GM18520 (cell line): ENCODE results near the gene SNAPC2.
"Not testable (repeated sequence)": the region's sequence is repeated elsewhere in the genome, so short reads cannot be mapped to it uniquely, and the experiment has no call there.

Experiments
- ATAC-seq: cut with Tn5 transposase; IDR thresholded peaks from one replicate; pipeline ENCODE4 v1.9.1; 2021; ENCODE audit not compliant: unreplicated experiment

The SNAPC2 gene

DNA sequence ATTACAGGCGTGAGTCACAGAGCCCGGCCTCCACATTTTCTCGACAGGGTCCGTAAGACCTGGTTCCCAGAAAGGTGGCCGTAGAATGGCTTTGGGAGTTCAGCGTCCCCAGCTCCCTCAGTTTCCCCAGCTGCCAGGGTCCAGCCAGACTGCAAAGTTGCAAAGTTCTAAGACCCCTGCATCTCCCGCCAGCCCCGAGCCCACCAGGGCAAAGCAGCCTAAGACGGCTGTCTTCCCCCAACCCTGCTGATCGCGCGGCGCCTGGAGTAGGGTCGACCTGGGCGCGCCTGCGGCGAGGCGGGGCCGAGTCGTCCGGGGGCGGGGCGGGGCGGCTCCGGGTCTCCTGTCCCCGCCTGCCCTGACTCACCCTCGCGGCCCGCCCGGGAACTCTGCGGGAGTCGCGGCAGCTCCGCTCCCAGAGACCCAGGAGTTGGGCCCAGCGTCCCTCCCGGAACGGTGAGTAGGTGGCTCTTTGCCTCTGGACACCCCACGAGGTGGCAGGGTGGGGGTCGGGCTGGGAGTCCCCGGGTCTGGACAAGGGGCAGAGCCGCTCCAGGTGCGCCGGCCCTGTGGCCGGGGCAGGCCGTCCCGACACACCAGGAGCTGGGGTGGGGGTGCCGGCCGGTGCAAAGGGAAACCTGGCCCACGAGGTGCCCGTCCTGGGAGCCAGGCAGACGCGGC, 31.9 kb upstream of the SNAPC2 start, which contains the start of gene LRRC8E:
TSS of gene LRRC8E (plus strand) at position 366 of the 681 bp plus-strand sequence. CDS start 7,094 bp downstream, outside the sequence.
- ATAC-seq = no peak

DNA sequence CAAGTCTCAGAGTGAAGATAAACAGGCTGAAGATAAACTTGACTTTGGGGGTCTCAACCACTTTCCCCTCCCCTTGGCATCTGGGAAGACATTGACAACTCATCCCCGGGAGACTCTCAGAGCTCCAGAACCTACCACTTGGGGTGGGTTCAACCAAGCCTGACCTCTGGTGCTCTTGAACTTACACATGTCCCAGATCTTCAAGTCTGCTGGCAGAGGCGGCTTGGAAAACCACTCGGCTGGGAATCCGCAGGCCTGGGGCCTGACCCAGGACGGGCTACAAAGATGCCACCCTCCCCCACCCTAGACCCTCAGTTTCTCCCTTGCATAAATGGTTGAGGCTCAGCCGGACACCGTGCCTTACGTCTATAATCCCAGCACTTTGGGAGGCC, 31.3 kb upstream of the SNAPC2 start:
- no peak for ATAC-seq

DNA sequence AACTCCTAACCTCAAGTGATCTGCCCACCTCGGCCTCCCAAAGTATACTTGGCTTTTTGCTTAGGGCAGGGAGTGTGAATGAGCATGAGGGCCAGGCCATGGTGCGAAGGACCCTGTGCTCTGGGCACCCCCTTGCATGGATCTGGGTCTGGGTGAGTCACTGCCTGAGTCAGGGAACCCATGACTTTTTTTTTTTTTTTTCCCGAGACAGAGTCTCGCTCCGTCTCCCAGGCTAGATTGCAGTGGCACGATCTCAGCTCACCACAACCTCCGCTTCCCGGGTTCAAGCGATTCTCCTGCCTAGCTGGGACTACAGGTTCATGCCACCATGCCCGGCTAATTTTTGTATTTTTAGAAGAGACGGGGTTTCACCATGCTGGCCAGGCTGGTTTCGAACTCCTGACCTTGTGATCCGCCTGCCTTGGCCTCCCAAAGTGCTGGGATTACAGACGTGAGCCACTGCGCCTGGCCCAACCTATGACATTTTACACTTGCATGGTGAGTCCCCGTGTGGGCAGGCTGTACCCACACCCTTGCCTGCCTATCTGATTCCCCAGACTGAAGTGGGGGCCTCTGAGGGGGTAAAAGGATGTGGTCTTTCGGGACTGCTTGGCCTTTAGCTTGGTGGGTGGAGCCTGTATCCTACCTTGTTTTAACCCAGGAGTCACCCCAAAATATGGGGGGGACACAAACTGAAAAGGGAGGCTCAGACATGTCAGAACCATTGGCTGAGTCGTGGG, 26.6 kb upstream of the SNAPC2 start:
- not testable (repeated sequence) for ATAC-seq

DNA sequence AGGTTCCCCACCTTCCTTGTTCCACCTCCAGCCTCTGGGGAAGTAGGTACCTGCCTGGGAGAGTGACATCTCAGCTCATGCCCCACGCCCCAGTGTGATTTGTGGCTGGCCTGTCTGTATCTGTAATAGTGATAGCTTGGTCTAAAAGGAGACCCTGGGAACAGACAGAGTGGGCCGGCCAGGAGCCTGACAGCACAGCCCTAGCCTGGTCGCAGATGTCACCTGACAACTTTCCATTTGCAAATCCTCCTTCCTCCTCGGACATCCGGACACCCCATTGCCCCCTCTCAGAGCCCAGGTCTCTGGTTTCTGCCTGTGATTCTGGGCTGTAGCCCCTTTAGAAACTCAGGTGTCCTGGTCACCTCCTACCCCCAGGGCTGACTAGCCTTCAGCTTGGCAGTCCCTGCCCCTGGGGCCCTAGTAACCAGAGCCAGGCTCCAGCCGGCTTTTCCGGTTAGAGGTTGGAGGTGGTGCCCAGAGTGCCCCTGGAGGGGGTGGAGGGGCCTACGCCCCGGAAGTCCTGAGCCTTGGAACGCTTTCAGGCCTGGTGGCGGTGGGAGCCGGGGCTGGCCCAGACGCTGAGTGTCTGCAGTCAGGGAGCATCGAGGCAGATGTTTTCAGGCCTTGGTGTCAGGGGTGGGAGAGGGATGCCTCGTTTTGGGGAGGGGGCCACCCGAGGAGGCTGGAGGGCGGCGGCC, 25.4 kb upstream of the SNAPC2 start:
- ATAC-seq = no peak

DNA sequence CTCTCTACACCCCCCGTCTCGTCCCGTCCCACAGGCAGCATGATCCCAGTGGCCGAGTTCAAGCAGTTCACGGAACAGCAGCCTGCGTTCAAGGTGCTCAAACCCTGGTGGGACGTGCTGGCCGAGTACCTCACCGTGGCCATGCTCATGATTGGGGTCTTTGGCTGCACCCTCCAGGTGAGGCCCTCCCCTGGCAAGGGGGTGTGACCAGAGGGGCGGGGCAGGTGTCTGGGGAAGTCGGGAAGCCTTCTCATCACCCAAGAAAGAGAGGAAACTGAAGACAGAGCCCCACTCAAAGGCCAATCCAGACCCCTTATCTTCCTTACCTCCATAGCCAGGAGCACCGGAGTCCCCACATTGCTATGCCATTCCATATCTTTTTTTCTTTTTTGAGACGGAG, 24.6 kb upstream of the SNAPC2 start:
- no peak for ATAC-seq

DNA sequence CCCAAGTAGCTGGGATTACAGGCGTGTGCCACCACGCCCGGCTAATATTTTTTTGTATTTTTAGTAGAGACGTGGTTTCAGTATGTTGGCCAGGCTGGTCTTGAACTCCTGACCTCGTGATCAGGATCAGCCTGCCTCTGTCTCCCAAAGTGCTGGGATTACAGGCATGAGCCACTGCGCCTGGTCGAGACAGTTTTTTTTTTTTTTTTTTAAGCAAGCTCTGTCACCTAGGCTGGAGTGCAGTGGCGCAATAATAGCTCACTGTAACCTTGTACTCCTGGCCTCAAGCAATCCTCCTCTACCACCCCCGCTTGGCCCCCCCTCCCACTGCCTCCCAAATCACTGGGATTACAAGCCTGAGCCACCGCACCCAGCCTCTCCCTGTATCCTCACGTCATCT, 22.8 kb upstream of the SNAPC2 start:
- ATAC-seq = no peak

DNA sequence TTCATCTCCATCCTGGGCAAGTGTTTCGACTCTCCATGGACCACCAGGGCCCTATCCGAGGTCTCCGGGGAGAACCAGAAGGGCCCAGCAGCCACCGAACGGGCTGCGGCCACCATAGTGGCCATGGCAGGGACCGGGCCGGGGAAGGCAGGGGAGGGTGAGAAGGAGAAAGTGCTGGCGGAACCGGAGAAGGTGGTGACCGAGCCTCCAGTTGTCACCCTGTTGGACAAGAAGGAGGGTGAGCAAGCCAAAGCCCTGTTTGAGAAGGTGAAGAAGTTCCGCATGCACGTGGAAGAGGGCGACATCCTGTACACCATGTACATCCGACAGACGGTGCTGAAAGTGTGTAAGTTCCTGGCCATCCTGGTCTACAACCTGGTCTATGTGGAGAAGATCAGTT, 21.2 kb upstream of the SNAPC2 start:
- no peak for ATAC-seq

DNA sequence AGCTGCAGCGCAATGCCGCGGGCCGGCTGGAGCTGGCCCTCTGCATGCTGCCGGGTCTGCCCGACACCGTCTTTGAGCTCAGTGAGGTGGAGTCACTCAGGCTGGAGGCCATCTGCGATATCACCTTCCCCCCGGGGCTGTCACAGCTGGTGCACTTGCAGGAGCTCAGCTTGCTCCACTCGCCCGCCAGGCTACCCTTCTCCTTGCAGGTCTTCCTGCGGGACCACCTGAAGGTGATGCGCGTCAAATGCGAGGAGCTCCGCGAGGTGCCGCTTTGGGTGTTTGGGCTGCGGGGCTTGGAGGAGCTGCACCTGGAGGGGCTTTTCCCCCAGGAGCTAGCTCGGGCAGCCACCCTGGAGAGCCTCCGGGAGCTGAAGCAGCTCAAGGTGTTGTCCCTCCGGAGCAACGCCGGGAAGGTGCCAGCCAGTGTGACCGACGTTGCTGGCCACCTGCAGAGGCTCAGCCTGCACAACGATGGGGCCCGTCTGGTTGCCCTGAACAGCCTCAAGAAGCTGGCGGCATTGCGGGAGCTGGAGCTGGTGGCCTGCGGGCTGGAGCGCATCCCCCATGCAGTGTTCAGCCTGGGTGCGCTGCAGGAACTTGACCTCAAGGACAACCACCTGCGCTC, 20.3 kb upstream of the SNAPC2 start:
- ATAC-seq = no peak

DNA sequence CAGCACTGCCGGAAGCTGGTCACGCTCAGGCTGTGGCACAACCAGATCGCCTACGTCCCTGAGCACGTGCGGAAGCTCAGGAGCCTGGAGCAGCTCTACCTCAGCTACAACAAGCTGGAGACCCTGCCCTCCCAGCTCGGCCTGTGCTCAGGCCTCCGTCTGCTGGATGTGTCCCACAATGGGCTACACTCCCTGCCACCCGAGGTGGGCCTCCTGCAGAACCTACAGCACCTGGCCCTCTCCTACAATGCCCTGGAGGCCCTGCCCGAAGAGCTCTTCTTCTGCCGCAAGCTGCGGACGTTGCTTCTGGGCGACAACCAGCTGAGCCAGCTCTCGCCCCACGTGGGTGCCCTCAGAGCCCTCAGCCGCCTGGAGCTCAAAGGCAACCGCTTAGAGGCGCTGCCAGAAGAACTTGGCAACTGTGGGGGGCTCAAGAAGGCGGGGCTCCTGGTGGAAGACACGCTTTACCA, 19.7 kb upstream of the SNAPC2 start:
- ATAC-seq = no peak

DNA sequence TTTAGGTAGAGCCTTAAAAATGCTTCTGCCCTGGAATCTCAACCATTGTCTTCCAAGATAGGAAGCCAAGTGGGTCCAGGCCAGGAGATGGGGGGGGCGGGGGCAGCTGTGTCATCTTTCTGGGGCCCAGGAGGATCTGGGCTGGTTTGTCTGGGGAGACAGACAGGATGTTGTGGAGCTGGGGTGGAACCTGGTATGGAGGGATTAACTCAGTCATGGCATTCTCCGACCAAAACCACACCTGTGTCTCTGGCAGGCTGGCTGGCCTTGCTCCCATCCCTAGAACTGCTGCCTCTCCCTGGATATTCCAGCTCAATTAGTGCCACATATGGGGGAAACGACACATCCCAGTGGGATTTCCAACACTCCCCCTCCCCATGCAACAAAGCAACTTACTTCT, 19.2 kb upstream of the SNAPC2 start:
- no peak for ATAC-seq

DNA sequence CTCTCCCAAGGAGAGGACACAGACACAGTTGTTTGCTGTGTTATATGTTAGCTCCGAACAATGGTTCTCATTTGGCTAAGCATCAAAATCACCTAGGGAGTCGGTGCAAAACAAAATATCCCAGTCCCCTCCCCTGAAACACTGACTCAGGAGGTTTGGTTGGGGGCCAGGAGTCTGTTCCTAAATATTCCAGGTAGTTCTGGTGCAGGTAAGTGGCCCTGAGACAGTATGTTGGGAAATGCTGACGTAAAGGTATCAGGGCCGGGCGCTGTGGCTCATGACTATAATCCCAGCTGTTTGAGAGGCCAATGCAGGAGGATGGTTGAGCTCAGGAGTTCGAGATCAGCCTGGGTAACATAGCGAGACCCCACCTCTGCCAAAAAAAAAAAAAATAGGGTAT, 18.8 kb upstream of the SNAPC2 start:
- no peak for ATAC-seq

DNA sequence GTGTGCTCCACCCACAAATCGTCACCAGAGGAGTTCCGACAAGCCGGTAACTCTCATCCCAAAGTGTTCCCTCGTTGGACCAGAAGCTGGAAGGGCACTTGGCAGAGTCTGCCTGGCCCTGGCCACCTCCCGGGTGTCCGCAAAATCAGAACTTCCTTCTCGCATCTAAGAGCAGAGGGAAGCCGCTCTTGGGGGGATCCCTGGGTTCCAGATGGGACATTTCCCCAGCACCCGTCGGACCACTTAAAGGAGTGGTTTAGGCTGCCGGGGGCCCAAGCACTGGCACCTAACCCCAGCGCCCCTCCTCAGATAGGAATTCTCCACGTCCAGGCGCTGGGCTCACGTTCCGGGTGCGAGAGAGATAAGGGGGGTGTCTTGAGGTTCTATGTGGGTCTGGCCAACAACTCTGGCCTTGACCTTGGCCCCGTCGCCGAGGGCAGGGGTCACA, 17.3 kb upstream of the SNAPC2 start:
- no peak for ATAC-seq

DNA sequence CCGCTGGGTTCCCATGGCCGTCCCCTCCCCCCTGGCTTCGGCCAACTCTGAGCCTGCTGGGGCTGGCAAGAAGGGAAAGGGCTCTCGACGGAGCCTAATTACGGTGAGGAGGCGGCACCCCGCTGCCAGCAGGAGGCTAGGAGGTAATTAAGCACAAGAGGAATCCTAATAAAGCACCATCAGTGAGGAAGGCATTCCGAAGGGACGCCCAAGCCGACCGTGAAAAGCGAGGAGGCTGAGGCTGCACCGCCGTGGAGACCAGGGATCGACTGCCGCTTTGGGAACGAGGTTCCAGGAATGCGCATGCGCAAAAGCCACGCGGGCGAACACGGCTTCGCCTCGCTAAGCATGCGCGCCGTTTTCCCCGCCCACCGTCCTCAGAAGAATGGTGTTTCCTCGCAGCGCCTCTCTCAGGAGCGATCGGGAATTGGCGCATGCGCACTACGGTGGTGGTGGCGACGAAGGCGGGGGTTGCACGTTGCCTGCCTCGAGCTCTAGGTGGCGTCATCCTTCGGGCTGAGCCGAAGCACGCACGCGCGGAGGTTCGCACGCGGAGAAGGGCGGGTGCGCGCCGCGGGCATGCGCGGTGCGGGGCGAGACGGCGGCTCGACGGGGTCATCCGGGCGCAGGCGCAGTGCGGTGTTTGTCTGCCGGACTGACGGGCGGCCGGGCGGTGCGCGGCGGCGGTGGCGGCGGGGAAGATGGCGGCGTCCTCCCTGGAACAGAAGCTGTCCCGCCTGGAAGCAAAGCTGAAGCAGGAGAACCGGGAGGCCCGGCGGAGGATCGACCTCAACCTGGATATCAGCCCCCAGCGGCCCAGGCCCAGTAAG, 16.7 kb upstream of the SNAPC2 start, which contains the start of gene MAP2K7:
TSS of gene MAP2K7 (plus strand) at position 634 of the 830 bp plus-strand sequence. CDS start at position 702, 68 bp downstream.
- peak; percentile 89 for ATAC-seq

DNA sequence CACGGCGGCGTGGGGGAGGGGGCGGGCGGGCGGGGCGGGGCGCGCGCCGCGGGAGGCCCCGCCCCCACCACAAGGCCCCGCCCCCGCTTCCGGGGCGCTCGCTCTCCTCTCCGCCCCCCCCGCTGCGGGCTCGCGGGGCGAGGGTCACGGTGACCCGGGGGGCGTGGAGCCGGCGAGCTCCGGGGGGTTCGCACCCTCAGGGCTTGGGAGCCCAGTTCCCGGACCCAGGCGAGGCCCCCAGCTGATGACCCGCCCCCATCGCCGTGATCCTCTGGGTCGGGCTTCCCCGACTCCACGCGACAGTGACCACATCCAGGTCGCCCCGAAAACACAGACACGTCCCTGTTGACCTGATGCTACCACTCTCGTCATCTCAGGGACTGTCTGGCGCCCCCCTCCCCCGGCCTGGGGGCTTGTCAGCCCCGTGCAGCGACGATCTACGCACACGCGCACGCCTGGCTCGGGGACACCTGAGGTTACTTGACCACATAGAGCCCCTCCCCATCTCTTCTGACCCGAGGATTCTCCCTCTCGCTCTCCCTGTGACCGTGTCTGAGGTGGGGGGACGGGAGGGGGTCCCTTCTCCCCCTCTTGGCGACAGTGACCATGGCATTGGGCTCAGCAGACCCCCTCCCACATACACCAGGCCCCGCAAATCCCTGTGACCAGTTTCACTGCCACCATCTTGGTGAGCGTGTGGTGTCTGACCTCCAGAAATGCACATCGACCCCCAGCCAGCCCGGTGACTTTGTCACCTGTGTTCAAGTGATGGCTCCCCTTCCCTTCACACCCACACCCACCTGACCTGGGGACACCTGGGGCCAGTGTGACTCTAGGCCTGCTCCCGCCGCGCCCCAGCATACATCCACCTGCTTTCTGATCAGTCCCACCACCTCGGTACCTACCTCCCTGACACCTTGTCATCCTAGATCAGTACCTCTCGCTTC, 15.8 kb upstream of the SNAPC2 start:
- peak; percentile 15 for ATAC-seq

DNA sequence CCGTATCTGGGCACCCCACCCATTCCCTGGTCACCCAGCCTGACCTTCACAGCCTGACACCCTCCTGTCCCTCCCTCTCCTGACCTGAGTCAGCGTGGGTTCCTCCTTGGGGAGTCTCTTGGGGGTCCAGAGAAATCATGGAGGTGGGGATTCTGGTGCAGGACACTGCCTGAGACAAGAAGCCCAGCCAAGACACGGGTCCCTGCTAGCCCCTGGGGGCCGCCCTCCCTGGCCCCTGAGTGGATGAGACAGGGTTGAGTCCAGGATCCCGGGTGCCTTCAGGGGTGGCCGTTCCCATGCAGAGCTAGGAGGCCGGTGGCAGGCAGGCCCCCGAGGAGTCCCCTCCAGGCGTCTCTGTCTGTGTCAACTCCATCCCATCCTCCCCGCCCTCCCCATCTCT, 14.9 kb upstream of the SNAPC2 start:
- ATAC-seq = no peak

DNA sequence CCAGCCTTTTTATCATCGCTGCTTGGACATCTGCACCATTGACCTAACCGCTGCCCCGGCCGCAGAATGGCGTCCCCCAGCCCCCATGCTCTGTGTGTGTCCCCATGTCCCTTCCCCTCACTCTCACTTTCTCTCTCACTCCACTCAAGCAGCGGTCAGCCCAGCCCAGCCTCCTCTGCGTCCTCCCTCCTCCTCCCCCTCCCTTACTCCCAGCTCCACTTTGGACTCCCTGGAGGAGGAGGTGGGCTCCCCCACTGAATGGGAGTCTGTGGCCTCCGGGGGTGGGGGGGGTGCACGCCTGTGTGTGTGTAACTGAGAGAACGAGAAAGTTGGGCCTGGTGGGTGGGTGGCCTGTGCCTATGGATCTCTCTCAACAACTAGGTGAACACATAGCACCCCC, 14.3 kb upstream of the SNAPC2 start:
- ATAC-seq = no peak

DNA sequence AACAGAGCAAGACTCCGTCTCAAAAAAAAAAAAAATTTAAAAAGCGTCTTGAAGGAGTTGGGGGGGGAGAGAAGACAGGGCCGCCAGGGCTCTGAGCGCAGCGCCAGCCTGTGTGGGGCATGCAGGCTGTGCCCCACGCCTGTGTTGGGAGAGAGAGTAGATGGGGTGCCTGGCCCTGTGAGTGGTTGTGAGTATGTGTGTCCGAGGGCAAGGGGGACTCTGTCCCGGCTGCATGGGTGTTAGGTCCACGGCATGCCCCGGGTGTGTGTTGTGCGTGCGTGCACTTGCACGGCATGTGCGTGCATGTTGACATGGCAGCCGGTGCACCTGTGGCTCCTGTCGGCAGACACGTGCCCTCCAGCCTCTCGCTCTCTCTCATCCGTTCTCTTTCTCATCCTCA, 13.0 kb upstream of the SNAPC2 start:
- ATAC-seq = no peak

DNA sequence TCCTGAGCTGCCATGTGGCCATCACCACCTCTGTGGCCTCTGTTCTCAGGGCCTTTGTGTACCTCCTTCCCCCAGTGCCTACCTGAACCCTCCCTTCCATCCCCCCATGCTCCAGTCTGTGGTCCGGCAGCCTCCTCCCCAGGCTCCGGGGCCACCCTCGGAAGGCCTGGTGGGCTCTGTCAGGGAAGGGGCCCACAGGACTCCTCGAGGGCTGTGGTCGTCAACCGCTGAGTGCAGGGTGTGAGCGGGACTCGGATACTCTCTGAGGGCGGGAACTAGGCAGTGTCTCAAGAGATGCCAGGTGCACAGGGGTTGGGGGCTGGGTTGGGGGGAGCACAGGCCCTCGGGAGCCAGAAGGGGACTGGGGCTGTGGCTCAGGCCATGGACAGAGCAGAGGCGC, 12.6 kb upstream of the SNAPC2 start:
- ATAC-seq = no peak

DNA sequence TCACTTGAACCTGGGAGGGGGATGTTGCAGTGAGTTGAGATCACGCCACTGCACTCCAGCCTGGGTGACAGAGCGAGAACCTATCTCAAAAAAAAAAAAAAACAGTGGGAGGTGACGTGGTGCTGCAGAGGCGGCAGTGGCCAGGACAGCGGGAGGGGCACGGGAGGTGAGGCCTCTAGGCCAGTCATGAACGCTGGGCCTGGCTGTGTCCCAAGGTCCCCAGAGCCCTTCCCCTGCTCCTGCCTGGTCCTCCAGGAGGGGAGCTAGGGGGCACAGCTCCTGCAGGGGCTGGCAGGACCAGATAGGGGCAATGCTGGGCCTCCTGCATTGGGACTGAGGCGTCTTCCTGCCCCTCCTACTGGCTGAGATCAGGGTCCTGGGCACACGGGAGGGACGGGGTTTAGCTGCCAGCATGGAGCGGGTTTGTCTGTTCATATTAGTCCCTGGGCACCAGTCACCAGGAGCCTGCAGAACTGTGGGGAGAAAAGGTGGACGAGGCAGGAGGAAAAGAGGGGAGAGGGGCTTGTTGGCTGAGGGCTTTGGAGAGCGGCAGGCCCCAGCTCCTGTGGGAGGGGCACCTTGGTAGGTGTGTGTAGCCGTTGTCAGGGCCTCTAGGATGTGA, 11.9 kb upstream of the SNAPC2 start:
- ATAC-seq = no peak
